Small intestine (tissue), 7 donors: Measurements from ENCODE around the gene RPS4Y1. TPM values are rescaled to one million over a fixed set of nuclear protein-coding genes. Genes with fewer than 3 reads are reported as not detected.
A peak's percentile ranks its signal among the peaks of the same experiment; 100 is the strongest.

Experiments used
- DNase-seq, 2 donors: peaks; one replicate each; pipeline versions ENCODE4 v3.0.0 to v3.0.0-alpha.2; 2013
- FAIRE-seq: peaks from 2 replicates; lab custom pipeline; 2012; peaks lifted over from hg19 to GRCh38; lab: Jason Lieb, UNC
- H3K27ac ChIP-seq, 3 donors: one replicate each; pipeline ENCODE4 v1.5.1; 2013; ENCODE audit warnings: low read length in 2 of 3, mild to moderate bottlenecking in 2 of 3, control low read depth in 1 of 3, inconsistent platforms in 1 of 3, low read depth in 1 of 3, moderate library complexity in 1 of 3
- H3K27me3 ChIP-seq, 3 donors: one replicate each; pipeline ENCODE4 v1.6.1; 2013; ENCODE audit warnings: low read length in 3 of 3, inconsistent platforms in 1 of 3; ENCODE audit not compliant: control insufficient read depth in 3 of 3, insufficient read depth in 3 of 3
- H3K36me3 ChIP-seq, 3 donors: one replicate each; pipeline ENCODE4 v1.6.1; 2013; ENCODE audit warnings: low read length in 3 of 3, inconsistent platforms in 1 of 3, low read depth in 1 of 3, mild to moderate bottlenecking in 1 of 3, moderate library complexity in 1 of 3; ENCODE audit not compliant: control insufficient read depth in 3 of 3, insufficient read depth in 2 of 3
- H3K4me1 ChIP-seq, 3 donors: one replicate each; pipeline ENCODE4 v1.6.1; 2013; ENCODE audit warnings: low read length in 2 of 3, inconsistent platforms in 1 of 3, low read depth in 1 of 3, mild to moderate bottlenecking in 1 of 3, moderate library complexity in 1 of 3; ENCODE audit not compliant: control insufficient read depth in 3 of 3, insufficient read depth in 2 of 3
- H3K4me3 ChIP-seq, 3 donors: one replicate each; pipeline ENCODE4 v1.5.1; 2013; ENCODE audit warnings: low read length in 3 of 3, control low read depth in 1 of 3, inconsistent platforms in 1 of 3, low read depth in 1 of 3, mild to moderate bottlenecking in 1 of 3, moderate library complexity in 1 of 3
- H3K9me3 ChIP-seq, 2 donors: one replicate each; pipeline ENCODE4 v1.6.1; 2013; ENCODE audit warnings: low read depth in 1 of 2, low read length in 1 of 2; ENCODE audit not compliant: control insufficient read depth in 2 of 2, insufficient read depth in 1 of 2
- WGBS, 3 donors: extraction: QIAGEN DNeasy Blood & Tissue Kit; methylation state at CpG; one replicate each; pipeline ENCODE4 v1.1.7; 2013; 5-methylcytosine and 5-hydroxymethylcytosine counted together
- polyA plus RNA-seq, 4 donors: library from polyadenylated mRNA; stranded (reverse) in 3 of 4; unstranded in 1 of 4; fragments of 200-250 nt in 3 of 4; fragments of 120-200 nt in 1 of 4; gene quantifications; one replicate each; pipeline versions ENCODE4 v1.2.1 to v1.2.3, GENCODE V29; 2013
- donor health status: healthy with polysubstance abuse.
- donor health status: control.
- donor health status: control.
- donor health status: Bipolar disorder and iron deficiency.
- donor health status: healthy.

The RPS4Y1 gene
- polyA plus RNA-seq, 4 donors, result 8.9 to 630 (median 366) TPM

DNA sequence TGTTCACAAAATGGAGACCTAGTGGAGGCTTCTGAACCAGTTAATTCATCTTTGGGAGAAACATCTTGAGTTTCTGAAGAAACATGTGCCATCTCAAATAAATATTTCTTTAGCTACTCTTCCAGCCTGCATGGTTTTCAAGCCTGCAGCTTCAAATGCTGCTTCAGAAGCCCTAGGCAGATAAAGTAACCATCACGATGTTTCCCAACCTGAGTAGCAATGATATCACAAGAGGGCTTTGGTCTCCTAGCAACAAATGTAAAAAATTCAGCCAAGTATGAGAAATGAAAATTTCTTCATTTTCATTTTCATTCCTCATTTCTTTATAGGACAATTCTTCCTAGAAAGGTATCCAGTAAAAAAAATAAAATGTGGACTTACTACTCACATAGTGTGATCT lies 42.2 kb downstream of the RPS4Y1 start:
- Histone ChIP-seq H3K4me3 (no peak overlapping the region), H3K27me3 (no peaks in the 10 kb centered on the region), H3K9me3 (peaks cover 0 to 3% of the 10 kb centered on the region in 2 donors), H3K36me3 (no peaks in the 10 kb centered on the region), H3K27ac (no peak overlapping the region), H3K4me1 (peaks cover 0 to 3% (median 0%) of the 10 kb centered on the region in 3 donors)
- DNase-seq, result no peak
- no peak for FAIRE-seq
- 70 to 89% methylated on average over 1 of the region's 1 CpG; no CpG with 5 or more reads in 1 of the 3 donors for WGBS, 3 donors

DNA sequence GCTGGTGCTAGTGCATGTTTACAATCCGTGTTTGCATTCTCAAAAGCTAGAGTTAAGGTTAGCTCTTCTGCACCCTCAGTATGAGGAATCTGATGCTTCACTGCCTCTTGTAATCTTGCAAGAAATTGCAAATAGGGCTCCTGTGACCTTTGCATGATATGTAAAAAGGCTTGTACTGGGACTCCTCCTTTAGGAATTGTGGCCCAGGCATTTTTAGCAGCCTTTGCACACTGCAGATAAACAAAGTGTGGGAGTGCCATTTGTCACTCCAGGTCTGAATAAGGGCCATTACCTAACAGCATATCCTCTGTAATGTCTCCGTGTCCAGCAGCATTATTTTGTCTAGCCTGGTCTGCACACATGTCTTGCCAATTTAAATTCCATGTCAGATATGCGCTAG lies 44.5 kb downstream of the RPS4Y1 start:
- Histone ChIP-seq H3K4me3 (no peak overlapping the region), H3K4me1 (peaks cover 0 to 3% (median 0%) of the 10 kb centered on the region in 3 donors), H3K27ac (no peak overlapping the region), H3K27me3 (no peaks in the 10 kb centered on the region), H3K9me3 (peaks cover 0 to 3% of the 10 kb centered on the region in 2 donors), H3K36me3 (no peaks in the 10 kb centered on the region)
- DNase-seq (peak; percentile 5 to 35), FAIRE-seq (no peak)
- 10 to 42% methylated on average over 3 of the region's 3 CpGs; no CpG with 5 or more reads in 1 of the 3 donors for WGBS, 3 donors

DNA sequence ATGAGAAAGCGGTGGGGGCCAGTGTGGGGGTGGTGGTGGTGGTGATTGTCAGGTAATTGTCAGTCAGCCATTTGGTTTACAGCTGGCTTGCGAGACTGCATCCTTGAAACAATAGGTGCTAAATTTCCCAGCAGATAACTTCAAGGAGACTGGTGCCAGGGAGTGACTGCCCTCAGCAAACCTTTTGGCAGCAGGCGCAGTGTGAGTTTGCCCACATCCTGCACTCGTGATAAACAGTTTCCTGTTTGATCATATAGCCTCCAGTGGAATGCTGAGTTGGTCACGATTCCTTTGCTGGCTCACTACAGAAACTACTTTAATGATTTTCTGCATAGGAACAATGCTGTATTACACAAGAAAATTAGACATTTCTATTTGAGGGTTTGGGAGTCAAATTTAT lies 46.0 kb downstream of the RPS4Y1 start:
- H3K9me3 ChIP-seq, result no peaks in the 10 kb centered on the region
- FAIRE-seq (no peak), DNase-seq (no peak)
- whole genome bisulfite sequencing, 3 donors, result 54 to 60% methylated on average over 5 of the region's 5 CpGs; no CpG with 5 or more reads in 1 of the 3 donors
- no peaks in the 10 kb centered on the region for H3K27me3 ChIP-seq
- no peak overlapping the region for H3K4me3 ChIP-seq
- H3K4me1 ChIP-seq, result peaks cover 0 to 3% (median 0%) of the 10 kb centered on the region in 3 donors
- H3K27ac ChIP-seq, result no peak overlapping the region
- H3K36me3 ChIP-seq, result no peaks in the 10 kb centered on the region

DNA sequence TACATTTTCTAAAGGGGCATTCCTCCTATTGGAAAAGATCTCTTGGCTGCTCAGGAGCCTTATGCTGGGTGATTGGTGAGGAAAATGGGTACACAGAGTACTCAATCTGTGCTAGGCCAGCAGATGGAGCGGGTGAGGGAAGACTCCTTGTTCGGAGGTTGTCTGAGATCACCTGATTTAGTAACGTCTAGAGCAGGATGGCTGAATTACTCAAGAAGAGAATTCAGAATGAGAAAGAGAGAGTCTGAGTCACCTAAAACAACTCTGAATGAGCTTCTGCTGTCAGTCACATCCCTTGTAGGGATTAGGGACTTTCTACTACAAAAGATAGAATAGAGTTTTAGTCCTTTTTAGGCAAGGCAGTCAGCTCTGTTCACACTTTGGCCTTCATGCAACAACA lies 46.6 kb downstream of the RPS4Y1 start:
- no peaks in the 10 kb centered on the region for H3K27me3 ChIP-seq
- DNase-seq (no peak), FAIRE-seq (no peak)
- peaks cover 0 to 3% (median 0%) of the 10 kb centered on the region in 3 donors for H3K4me1 ChIP-seq
- no peak overlapping the region for H3K4me3 ChIP-seq
- no peaks in the 10 kb centered on the region for H3K36me3 ChIP-seq
- WGBS, 3 donors, result 76 to 89% methylated on average over 3 of the region's 3 CpGs; no CpG with 5 or more reads in 1 of the 3 donors
- no peaks in the 10 kb centered on the region for H3K9me3 ChIP-seq
- H3K27ac ChIP-seq, result no peak overlapping the region

DNA sequence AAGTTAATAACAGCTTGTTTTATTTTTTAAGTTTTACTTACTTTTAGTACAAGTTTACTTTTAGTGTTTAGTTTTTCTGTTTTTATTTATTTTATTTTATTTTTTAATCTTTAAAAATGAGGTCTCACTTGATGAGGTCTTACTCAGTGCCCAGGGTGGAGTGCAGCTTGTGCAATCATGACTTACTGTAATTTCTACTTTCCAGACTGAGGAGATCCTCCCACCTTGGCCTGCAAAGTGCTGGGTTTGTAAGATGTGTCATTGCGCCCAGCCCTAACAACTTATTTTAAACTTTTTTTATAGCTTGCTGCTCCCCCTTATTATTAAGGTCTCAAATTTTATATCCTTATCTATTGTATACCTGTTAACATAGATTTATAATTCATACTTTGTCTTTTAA lies 52.1 kb downstream of the RPS4Y1 start:
- Histone ChIP-seq H3K4me1 (no peaks in the 10 kb centered on the region), H3K4me3 (no peak overlapping the region), H3K27me3 (no peaks in the 10 kb centered on the region), H3K36me3 (no peaks in the 10 kb centered on the region), H3K9me3 (no peaks in the 10 kb centered on the region), H3K27ac (no peak overlapping the region)
- 88 to 100% methylated on average over 1 of the region's 1 CpG; no CpG with 5 or more reads in 1 of the 3 donors for WGBS, 3 donors
- FAIRE-seq (peak; percentile 5), DNase-seq (no peak)

DNA sequence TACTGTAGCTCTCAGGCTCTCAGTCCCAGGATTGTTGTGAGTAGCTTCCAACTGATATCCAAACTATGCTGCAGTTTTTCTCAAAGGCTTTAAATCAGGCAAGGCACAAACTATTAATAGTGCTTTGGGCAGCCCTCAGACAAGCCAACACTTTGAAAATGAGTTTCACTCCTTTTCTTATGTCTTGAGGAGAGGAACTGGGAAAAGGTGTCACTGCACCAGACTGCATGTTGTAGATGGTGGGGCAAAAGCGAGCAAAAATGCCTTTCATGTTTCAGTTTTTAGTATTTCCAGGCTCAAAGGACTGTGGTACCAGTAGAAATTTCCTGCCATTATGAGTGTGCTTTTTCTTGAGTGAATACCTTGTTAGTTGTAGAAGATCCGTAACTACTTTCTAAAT lies 54.6 kb downstream of the RPS4Y1 start:
- WGBS, 3 donors, result 91 to 100% methylated on average over 2 of the region's 2 CpGs; no CpG with 5 or more reads in 1 of the 3 donors
- H3K27ac ChIP-seq, result no peak overlapping the region
- H3K36me3 ChIP-seq, result no peaks in the 10 kb centered on the region
- H3K9me3 ChIP-seq, result no peaks in the 10 kb centered on the region
- no peaks in the 10 kb centered on the region for H3K27me3 ChIP-seq
- H3K4me1 ChIP-seq, result no peaks in the 10 kb centered on the region
- FAIRE-seq (no peak), DNase-seq (no peak)
- H3K4me3 ChIP-seq, result no peak overlapping the region

DNA sequence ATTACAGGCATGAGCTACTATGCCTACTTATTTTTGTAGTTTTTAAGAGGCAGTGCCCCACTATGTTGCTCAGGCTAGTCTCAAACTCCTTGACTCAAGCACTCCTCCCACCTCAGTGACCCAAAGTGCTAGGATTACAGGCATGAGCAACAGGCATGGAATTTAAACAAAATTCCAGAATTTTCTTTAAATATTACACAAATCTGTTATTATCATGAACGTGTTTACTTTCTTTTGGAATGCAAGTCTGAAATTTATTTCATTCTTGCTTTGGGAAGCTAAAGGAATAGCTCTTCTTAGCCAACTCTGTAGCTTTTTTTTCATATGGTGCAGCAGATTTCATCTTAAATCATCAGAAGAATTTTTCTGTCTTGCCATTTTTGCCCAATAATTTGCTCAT lies 66.0 kb downstream of the RPS4Y1 start:
- DNase-seq (no peak), FAIRE-seq (no peak)
- WGBS, 3 donors, result 53 to 68% methylated on average over 1 of the region's 1 CpG; no CpG with 5 or more reads in 1 of the 3 donors
- Histone ChIP-seq H3K36me3 (no peaks in the 10 kb centered on the region), H3K27me3 (no peaks in the 10 kb centered on the region), H3K4me3 (no peak overlapping the region), H3K9me3 (no peaks in the 10 kb centered on the region), H3K27ac (no peak overlapping the region), H3K4me1 (no peaks in the 10 kb centered on the region)

DNA sequence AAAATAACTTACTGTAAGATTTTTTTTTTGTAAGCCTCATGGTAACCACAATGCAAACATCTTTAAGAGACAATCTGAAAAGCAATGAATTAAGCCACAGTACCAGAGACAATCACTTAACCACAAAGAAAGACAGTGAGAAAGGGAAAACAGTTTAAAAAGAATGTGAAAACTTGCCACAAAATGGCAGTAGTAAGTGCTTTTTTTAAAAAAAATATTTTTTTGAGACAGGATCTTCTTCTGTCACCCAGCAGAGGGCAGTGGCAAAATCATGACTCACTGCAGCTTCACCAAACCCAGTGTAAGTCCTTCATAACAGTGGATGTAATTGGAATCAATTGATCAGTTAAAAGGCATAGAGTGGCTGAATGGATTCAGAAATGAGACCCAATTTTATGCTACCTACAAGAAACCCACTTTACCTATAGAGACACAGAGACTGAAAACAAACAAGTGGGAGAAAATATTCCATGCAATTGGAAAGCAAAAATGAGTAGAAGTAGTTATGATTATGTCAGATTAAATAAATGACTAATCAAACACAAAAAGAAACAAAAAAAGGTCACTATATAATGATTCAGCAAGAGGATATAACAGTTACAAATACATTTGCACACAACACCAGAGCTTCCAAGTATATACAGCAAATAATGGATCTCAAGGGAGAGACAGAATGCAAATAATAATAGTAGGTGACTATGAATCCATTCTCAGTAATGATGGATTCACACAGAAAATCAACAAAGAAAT lies 71.8 kb downstream of the RPS4Y1 start:
- Histone ChIP-seq H3K27me3 (no peaks in the 10 kb centered on the region), H3K4me3 (no peak overlapping the region), H3K4me1 (no peaks in the 10 kb centered on the region), H3K27ac (no peak overlapping the region), H3K36me3 (no peaks in the 10 kb centered on the region), H3K9me3 (no peaks in the 10 kb centered on the region)
- FAIRE-seq (peak; percentile 36), DNase-seq (peak; percentile 6 to 31)
